ENCODE results near the gene COBLL1.

DNA sequence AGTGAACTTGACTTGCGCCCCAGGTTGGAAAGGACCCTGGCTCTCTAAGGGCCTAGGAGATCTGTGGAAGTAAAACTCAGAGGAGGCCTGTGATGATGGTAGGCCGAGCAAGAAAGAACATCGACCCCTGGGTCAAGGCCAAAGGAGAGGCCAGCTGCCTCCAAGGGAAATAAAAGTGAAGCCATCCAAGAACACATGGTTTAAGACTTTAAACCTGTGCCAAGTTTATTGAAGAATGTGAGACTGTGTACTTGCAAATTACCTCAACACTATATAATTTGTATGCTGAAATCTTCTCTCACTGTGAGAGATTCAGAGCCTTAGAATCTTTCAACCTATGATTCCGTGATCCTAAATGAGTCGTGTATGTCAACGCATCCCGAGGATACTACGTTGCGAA lies 40.7 kb upstream of the COBLL1 start:
- TF ChIP-seq POLR2A (IDR thresholded peaks at IDR 0.05; ENCODE audit: low read depth, low read length) (no peak), POLR2AphosphoS5 (IDR thresholded peaks at IDR 0.05; ENCODE audit: low read depth, low read length) (no peak), TAF1 (IDR thresholded peaks at IDR 0.05; ENCODE audit: low read depth, low read length) (no peak), POU2F2 (IDR thresholded peaks at IDR 0.05; ENCODE audit: low read depth, low read length) (no peak)
